Effector CD8-positive, alpha-beta T cell (primary cell): ENCODE measurements around the gene F5.
"Not testable (repeated sequence)": the region's sequence is repeated elsewhere in the genome, so short reads cannot be mapped to it uniquely, and the experiment has no call there.

ENCODE experiments used
- DNase-seq: peaks from one replicate; lab custom pipeline; 2025; lab: John Stamatoyannopoulos, UW

Gene F5

GRCh38 chr1:169538998-169539871 is 47.0 kb downstream of the F5 start:
- DNase-seq, result no peak

- DNase-seq, result no peak
Observed at GRCh38 chr1:169534653-169535052, 51.6 kb downstream of the F5 start.

- DNase-seq, result not testable (repeated sequence)
Observed at GRCh38 chr1:169533528-169534190, 52.6 kb downstream of the F5 start.

GRCh38 chr1:169530448-169530847 is 55.8 kb downstream of the F5 start:
- no peak for DNase-seq

GRCh38 chr1:169529068-169529642 is 57.1 kb downstream of the F5 start:
- no peak for DNase-seq

GRCh38 chr1:169528215-169529067 is 57.8 kb downstream of the F5 start:
- DNase-seq, result no peak

- no peak for DNase-seq
Observed at GRCh38 chr1:169527451-169528214, 58.6 kb downstream of the F5 start.

- DNase-seq, result no peak
Observed at GRCh38 chr1:169527001-169527400, 59.3 kb downstream of the F5 start.

- no peak for DNase-seq
Observed at GRCh38 chr1:169526120-169526832, 60.0 kb downstream of the F5 start.

GRCh38 chr1:169525391-169525790 is 60.9 kb downstream of the F5 start:
- no peak for DNase-seq

GRCh38 chr1:169523904-169524303 is 62.4 kb downstream of the F5 start:
- DNase-seq, result no peak

- DNase-seq, result no peak
Observed at GRCh38 chr1:169521226-169521625, 65.1 kb downstream of the F5 start.

- DNase-seq, result no peak
Observed at GRCh38 chr1:169517558-169518186, 68.6 kb downstream of the F5 start.

GRCh38 chr1:169515641-169516040 is 70.6 kb downstream of the F5 start:
- no peak for DNase-seq

- DNase-seq, result no peak
Observed at GRCh38 chr1:169514566-169515270, 71.6 kb downstream of the F5 start.

- no peak for DNase-seq
Observed at GRCh38 chr1:169513208-169513607, 73.1 kb downstream of the F5 start.

GRCh38 chr1:169511316-169512005 is 74.8 kb downstream of the F5 start:
- no peak for DNase-seq

GRCh38 chr1:169510060-169510459 is 76.2 kb downstream of the F5 start:
- DNase-seq, result no peak

- no peak for DNase-seq
Observed at GRCh38 chr1:169509354-169509753, 76.9 kb downstream of the F5 start.
